Measurements from ENCODE around the gene ALG9. TPM values are rescaled to one million over a fixed set of nuclear protein-coding genes. Genes with fewer than 3 reads are reported as not detected.

The ALG9 gene
- total RNA-seq, 1 donor = 49.7 TPM

DNA sequence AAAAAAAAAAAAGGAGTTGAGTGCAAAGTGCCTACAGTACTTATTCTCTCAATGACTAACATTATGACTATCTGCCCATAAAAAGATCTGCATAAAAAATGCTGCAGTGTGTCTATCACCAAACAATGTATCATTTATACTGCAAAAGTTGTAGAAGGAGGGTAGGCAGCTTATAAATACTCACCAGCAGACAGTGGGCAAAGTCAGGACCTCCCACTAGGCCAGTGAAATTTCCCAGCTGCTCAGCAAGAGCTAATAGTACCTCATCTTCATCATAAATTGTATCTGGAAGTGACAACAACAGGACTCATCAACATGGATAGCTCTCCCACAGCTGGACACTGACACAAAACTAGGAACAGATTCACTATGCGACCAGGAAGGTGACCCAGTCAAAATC, 106.8 kb downstream of the ALG9 start:
- DNase-seq (ENCODE audit: low read depth) = peak; percentile 31
- peak overlapping the region; percentile 96 for H3K4me3 ChIP-seq (ENCODE audit: low read depth, low read length)
- TF ChIP-seq, protein P1, sequence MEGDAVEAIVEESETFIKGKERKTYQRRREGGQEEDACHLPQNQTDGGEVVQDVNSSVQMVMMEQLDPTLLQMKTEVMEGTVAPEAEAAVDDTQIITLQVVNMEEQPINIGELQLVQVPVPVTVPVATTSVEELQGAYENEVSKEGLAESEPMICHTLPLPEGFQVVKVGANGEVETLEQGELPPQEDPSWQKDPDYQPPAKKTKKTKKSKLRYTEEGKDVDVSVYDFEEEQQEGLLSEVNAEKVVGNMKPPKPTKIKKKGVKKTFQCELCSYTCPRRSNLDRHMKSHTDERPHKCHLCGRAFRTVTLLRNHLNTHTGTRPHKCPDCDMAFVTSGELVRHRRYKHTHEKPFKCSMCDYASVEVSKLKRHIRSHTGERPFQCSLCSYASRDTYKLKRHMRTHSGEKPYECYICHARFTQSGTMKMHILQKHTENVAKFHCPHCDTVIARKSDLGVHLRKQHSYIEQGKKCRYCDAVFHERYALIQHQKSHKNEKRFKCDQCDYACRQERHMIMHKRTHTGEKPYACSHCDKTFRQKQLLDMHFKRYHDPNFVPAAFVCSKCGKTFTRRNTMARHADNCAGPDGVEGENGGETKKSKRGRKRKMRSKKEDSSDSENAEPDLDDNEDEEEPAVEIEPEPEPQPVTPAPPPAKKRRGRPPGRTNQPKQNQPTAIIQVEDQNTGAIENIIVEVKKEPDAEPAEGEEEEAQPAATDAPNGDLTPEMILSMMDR (IDR thresholded peaks at IDR 0.05; ENCODE audit: insufficient read depth, low read depth, low read length) = no peak

DNA sequence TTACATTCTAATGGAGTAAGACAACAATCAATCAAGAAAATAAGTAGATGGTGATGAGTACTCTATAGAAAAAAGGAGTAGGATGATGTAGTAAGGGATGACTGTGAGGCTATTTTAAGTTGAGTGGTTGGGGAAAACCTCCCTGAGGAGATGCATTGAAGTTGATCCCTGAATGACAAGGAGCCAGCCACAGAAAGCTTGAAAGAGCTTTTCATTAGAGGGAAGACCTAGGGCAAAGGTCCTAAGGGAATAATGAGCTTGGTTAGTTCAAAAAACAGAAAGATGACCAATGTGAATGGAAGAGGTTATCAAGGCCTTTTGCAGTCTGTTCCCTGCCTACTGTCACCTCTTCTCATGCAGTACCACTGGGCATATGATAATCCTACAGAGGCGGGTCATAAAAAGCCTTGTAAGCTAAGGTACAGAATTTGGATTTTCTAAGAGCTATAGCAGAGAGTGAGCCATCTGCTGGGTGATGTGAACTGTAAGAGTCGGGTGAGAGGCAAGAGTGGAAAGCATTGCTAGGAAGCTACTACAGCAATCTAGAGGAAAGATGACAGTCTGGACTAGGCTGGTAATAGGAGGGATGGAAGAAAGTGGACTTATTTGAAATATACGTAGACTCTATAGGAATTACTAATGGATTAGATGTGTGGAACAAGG, 108.3 kb downstream of the ALG9 start:
- H3K4me3 ChIP-seq (ENCODE audit: low read depth, low read length) = peak overlapping the region; percentile 9
- DNase-seq (ENCODE audit: low read depth) = peak; percentile 16
- TF ChIP-seq, protein P1 (IDR thresholded peaks at IDR 0.05; ENCODE audit: insufficient read depth, low read depth, low read length) = no peak

DNA sequence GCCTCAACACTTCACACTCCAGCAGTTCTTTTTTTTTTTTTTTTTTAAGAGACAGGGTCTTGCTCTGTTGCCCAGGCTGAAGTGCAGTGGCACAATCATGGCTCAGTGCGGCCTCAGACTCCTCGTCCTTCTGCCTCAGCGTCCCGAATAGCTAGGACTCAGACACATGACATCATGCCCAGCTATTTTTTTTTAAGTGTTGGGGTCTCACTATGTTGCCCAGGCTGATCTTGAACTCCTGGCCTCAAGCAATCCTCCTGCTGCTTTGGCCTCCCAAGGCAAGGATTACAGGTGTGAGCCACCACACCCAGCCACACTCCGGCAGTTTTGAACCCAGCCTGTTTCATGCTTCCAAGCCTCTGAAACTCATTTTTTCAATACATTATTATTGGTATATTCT, 108.9 kb downstream of the ALG9 start:
- TF ChIP-seq, protein P1 (IDR thresholded peaks at IDR 0.05; ENCODE audit: insufficient read depth, low read depth, low read length) = no peak
- DNase-seq (ENCODE audit: low read depth) = no peak
- no peak overlapping the region for H3K4me3 ChIP-seq (ENCODE audit: low read depth, low read length)

DNA sequence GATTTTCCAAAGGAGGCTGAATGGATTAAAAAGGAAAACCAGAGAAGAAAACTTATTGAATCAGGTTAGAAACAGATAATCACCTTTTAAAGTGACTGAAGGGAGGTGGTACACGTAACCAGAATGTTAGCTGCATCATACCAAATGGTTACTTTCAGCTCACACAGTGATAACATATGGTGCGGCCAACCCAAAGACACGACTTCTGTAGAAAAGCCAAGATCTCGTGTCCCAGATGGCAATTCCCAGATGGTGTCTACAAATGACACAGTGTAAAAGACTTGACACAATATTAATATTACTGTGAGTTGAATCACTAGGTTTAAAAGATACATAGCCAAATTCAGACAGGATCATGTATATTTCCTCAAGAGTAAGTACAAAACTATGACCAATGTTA, 110.3 kb downstream of the ALG9 start:
- no peak overlapping the region for H3K4me3 ChIP-seq (ENCODE audit: low read depth, low read length)
- DNase-seq (ENCODE audit: low read depth) = no peak
- TF ChIP-seq, protein P1 (IDR thresholded peaks at IDR 0.05; ENCODE audit: insufficient read depth, low read depth, low read length) = no peak

DNA sequence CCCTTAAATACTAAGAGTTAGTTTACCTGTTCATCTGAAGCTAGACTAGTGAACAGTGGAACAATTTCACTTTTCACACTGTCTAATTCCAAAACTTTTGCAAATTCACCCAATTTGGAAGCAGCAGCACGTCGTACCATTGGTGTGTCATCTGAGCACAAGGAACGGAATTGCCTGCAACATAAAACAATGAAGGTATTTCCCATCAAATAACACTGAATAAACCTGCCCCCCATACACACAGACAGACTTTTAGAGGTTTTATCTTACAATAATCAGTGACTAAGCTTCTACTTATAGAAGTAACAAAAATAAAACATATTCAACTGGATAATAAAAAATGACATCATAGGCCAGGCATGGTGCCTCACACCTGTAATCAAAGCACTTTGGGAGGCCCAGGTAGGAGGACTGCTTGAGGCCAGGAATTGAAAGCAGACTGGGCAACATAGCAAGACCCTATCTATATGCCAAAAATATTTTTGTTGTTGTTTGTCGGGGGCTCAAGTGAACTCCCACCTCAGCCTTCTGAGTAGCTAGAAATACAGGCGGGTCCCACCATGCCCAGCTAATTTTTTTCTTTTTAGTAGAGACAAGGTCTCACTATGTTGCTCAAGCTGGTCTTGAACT, 111.5 kb downstream of the ALG9 start:
- TF ChIP-seq, protein P1 (IDR thresholded peaks at IDR 0.05; ENCODE audit: insufficient read depth, low read depth, low read length) = no peak
- no peak overlapping the region for H3K4me3 ChIP-seq (ENCODE audit: low read depth, low read length)
- DNase-seq (ENCODE audit: low read depth) = no peak

DNA sequence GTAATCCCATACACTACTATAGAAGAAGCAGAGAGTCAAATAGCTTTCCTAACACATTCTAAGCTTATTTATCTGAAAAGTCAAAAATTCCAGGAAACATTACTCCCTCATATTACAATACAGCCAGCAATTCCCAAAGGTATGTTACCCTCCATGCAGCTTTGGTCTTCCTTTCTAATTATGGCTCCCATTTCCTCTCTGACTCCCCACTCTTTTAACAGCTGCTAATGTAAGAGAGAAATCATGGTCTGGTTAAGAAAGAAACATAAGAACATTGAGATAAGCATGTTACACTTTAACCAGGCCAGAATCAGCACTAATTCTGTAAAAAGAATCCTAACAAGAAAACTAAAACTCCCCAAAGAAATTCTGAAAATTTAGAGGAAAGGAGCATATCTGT, 112.0 kb downstream of the ALG9 start:
- no peak overlapping the region for H3K4me3 ChIP-seq (ENCODE audit: low read depth, low read length)
- no peak for DNase-seq (ENCODE audit: low read depth)
- TF ChIP-seq, protein P1 (IDR thresholded peaks at IDR 0.05; ENCODE audit: insufficient read depth, low read depth, low read length) = no peak
